GM19455 (cell line): ENCODE results near the gene PGPEP1.

Experiments used
- ATAC-seq: cut with Tn5 transposase; IDR thresholded peaks from one replicate; pipeline ENCODE4 v1.9.1; 2021; ENCODE audit not compliant: unreplicated experiment

PGPEP1 gene

DNA sequence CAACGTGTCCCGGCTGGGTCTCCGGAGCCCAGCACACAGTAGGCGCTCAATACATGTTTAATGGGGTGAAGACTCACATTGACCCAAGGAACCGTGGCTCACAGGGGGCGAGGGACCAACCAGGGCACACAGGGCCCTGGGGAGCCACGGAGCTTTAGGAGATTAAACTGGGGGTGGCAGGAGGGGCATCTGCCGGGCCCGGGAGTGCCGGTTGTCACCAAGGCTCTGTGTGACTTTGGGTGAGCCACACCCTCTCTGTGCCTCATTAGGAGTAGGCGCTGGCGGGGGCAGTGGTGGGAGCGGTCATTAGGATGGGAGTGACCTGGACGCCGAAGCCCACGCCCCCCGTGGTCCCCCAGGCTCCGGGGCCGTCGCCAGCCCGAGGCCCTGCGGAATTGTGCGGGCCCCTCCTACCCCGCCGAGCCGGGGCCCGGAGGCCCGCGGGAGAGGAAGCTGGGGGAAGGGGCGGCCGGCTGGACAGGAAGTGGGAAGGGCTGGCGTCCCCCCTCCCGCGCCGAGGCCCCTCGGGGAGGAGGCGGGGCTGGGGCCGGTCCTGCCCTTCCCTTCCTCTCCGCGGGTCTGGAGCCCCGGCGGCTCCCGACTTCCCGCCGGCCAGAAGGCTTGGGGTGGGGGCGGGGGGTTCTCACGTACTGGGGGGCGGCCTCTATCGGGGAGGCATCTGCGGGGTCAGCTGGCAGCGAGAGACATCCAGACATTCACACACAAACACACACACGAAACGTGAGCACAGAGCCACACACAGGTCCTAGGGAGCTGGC lies 77.0 kb downstream of the PGPEP1 start:
- ATAC-seq: no peak

GRCh38 chr19:18418029-18418482 lies 77.7 kb downstream of the PGPEP1 start:
- no peak for ATAC-seq

- no peak for ATAC-seq
Measured at GRCh38 chr19:18418483-18419194, 78.2 kb downstream of the PGPEP1 start.

DNA sequence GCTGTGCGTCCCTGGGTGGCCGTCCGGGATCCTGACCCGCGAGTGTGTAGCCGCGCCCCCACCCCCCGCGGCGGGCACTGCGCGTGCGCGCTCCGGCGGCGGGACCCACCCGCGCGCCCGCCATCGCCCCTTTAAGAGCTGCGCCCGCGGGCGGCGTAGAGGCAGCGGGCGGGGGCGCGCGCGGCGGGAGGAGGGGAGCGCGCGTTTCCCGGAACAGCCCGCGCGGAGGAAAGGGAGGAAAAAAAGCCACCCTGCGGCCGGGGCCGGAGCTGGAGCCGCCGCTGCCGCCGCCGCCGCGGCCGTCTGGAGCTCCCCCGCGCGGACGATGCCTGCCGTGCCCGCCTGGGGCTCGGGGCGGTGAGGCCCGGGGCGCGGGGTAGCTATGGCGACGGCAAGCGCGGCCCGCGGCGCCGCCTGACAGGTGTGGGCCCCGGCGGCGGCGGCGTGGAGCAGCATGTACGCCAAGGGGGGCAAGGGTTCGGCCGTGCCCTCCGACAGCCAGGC lies 78.8 kb downstream of the PGPEP1 start, which contains the start of gene SSBP4:
TSS of gene SSBP4 (plus strand) at position 204 of the 504 bp plus-strand sequence. CDS start at position 455, 251 bp downstream.
- peak; percentile 33 for ATAC-seq
